OCI-LY1 (cell line): ENCODE results near the gene MSH3.

Experiments
- EZH2 ChIP-seq: fragments of 200-600 bp; sonication (generic), shearing (Covaris generic); IDR thresholded peaks from 2 replicates; pipeline ENCODE4 v1.8.0; 2017; ENCODE audit warnings: borderline replicate concordance, mixed run types, mild to moderate bottlenecking, antibody characterized with exemption, low read length, moderate library complexity, mixed read lengths
- TF ChIP-seq, protein P1 (sequence below): fragments of 200-600 bp; sonication (generic), shearing (Covaris generic); IDR thresholded peaks from 2 replicates; pipeline ENCODE4 v1.5.1; 2017; ENCODE audit warnings: mild to moderate bottlenecking, antibody characterized with exemption, low read length, moderate library complexity, mixed read lengths

DNA sequence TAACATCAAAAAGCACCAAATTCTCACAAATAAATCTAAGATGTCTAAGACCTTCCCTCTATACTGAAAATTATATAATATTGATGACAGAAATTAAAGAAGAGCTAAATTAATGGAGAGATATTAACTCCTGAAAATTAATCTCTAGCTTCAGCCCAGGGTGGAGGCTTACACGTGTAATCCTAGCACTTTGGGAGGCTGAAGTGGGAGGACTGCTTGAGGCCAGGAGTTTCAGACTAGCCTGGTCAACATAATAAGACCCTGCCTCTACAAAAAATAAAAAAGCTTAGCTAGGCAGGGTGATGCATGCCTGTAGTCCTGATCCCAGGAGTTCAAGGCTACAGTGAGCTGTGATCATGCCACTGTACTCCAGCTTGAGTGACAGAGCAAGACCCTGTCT lies 44.8 kb upstream of the MSH3 start:
- TF ChIP-seq, protein P1, sequence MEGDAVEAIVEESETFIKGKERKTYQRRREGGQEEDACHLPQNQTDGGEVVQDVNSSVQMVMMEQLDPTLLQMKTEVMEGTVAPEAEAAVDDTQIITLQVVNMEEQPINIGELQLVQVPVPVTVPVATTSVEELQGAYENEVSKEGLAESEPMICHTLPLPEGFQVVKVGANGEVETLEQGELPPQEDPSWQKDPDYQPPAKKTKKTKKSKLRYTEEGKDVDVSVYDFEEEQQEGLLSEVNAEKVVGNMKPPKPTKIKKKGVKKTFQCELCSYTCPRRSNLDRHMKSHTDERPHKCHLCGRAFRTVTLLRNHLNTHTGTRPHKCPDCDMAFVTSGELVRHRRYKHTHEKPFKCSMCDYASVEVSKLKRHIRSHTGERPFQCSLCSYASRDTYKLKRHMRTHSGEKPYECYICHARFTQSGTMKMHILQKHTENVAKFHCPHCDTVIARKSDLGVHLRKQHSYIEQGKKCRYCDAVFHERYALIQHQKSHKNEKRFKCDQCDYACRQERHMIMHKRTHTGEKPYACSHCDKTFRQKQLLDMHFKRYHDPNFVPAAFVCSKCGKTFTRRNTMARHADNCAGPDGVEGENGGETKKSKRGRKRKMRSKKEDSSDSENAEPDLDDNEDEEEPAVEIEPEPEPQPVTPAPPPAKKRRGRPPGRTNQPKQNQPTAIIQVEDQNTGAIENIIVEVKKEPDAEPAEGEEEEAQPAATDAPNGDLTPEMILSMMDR = no peak
- TF ChIP-seq EZH2 = no peak
